Gastrocnemius medialis (tissue), 4 donors: Measurements from ENCODE around the gene AMT.

ENCODE experiments used
- POLR2A ChIP-seq, 2 donors: fragments of 450-650 bp; IDR thresholded peaks; one replicate each; pipeline ENCODE4 v1.6.1; 2017; ENCODE audit warnings: antibody characterized with exemption in 2 of 2, mild to moderate bottlenecking in 2 of 2, moderate library complexity in 2 of 2
- TF ChIP-seq, protein P1 (sequence below), 5 experiments: fragments of 450-650 bp in 3 of 5; fragments of 200-600 bp in 2 of 5; sonication (generic) in 2 of 5; IDR thresholded peaks in 4 of 5; conservative IDR thresholded peaks in 1 of 5; 1 replicate in 4 of 5; 2 replicates in 1 of 5; pipeline ENCODE4 v1.5.1; 2016 to 2019; ENCODE audit warnings: antibody characterized with exemption in 5 of 5, mild to moderate bottlenecking in 3 of 5, moderate library complexity in 3 of 5

DNA sequence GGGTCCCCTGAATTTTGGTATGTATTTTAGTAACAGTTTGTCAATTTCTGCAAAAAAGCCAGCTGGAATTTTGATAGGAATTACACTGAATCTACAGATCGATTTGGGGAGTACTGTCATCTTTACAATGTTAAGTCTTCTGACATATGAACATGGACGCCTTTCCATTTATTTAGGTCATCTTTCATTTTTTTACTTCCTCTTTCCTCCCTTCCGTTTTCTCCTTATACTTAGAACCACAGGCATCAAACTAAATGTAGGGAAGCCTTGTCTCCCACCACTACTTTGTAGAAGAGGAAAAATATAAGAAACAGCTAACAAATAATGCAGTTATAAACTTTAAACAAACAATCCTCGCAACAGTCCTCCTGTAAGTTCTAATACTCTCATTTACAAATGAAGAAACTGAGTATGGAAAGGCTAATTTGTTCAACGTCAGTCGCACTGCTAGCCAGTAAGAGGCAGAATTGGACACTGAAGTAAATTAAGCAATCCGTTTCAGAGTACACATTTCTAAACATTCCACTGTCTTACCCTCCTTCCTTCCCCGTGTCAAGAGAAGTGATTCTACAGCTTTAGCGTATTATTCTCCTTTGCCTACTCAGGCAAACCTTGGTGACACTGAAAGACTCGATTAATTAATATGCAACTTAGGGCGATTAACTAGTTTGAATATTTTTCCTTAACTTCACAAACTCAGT, 36.1 kb downstream of the AMT start:
- TF ChIP-seq, protein P1, sequence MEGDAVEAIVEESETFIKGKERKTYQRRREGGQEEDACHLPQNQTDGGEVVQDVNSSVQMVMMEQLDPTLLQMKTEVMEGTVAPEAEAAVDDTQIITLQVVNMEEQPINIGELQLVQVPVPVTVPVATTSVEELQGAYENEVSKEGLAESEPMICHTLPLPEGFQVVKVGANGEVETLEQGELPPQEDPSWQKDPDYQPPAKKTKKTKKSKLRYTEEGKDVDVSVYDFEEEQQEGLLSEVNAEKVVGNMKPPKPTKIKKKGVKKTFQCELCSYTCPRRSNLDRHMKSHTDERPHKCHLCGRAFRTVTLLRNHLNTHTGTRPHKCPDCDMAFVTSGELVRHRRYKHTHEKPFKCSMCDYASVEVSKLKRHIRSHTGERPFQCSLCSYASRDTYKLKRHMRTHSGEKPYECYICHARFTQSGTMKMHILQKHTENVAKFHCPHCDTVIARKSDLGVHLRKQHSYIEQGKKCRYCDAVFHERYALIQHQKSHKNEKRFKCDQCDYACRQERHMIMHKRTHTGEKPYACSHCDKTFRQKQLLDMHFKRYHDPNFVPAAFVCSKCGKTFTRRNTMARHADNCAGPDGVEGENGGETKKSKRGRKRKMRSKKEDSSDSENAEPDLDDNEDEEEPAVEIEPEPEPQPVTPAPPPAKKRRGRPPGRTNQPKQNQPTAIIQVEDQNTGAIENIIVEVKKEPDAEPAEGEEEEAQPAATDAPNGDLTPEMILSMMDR (IDR thresholded peaks at IDR 0.05 in 4 of 5, conservative IDR thresholded peaks at IDR 0.05 in 1 of 5), result no peak
- no peak for TF ChIP-seq POLR2A (IDR thresholded peaks at IDR 0.05)
